CD4-positive, CD25-positive, alpha-beta regulatory T cell (primary cell): ENCODE data around the gene CCDC146. TPM values are rescaled to one million over a fixed set of nuclear protein-coding genes. Genes with fewer than 3 reads are reported as not detected.

Source experiments
- ATAC-seq, 2 donors: fragments of 150-1000 bp; cut with Tn5 transposase; one replicate each; pipeline ENCODE4 v1.10.0; 2021; ENCODE audit warnings: low read depth in 2 of 2, moderate number of reproducible peaks in 2 of 2, moderate library complexity in 1 of 2
- DNase-seq, 3 donors: peaks; one replicate each; pipeline versions ENCODE4 v3.0.0 to v3.0.0-alpha.2; 2012 to 2022; ENCODE audit warnings: mixed read lengths in 1 of 3
- H3K27ac ChIP-seq: one replicate; pipeline ENCODE4 v1.7.0; 2013; ENCODE audit warnings: mild to moderate bottlenecking, low read length; ENCODE audit not compliant: insufficient read depth, poor library complexity, severe bottlenecking
- H3K27me3 ChIP-seq: one replicate; pipeline ENCODE4 v1.7.0; 2013; ENCODE audit warnings: low read length; ENCODE audit not compliant: control insufficient read depth, insufficient read depth
- H3K36me3 ChIP-seq: one replicate; pipeline ENCODE4 v1.7.0; 2013; ENCODE audit warnings: mild to moderate bottlenecking, low read length, moderate library complexity; ENCODE audit not compliant: control insufficient read depth, insufficient read depth
- H3K4me1 ChIP-seq: 2 replicates; pipeline ENCODE4 v1.7.0; 2013; ENCODE audit warnings: mild to moderate bottlenecking, low read length; ENCODE audit not compliant: insufficient read depth, control insufficient read depth, poor library complexity, severe bottlenecking
- H3K4me3 ChIP-seq: one replicate; pipeline ENCODE4 v1.7.0; 2013; ENCODE audit warnings: low read depth, mild to moderate bottlenecking, low read length, moderate library complexity
- H3K9me3 ChIP-seq, 2 experiments: 1 replicate in 1 of 2; 2 replicates in 1 of 2; pipeline ENCODE4 v1.7.0; 2013; ENCODE audit warnings: low read length in 2 of 2, mild to moderate bottlenecking in 1 of 2, moderate library complexity in 1 of 2; ENCODE audit not compliant: control insufficient read depth in 2 of 2
- H3K27ac Mint-ChIP-seq, 3 donors: one replicate each; pipeline ENCODE4 v1.8.0; 2020 to 2022; ENCODE audit warnings: mild to moderate bottlenecking in 3 of 3, mixed read lengths in 3 of 3, moderate library complexity in 2 of 3
- H3K27me3 Mint-ChIP-seq: one replicate; pipeline ENCODE4 v1.8.0; 2022; ENCODE audit warnings: mild to moderate bottlenecking, mixed read lengths
- H3K36me3 Mint-ChIP-seq: one replicate; pipeline ENCODE4 v1.8.0; 2020; ENCODE audit warnings: mixed read lengths
- H3K4me1 Mint-ChIP-seq, 4 donors: one replicate each; pipeline ENCODE4 v1.8.0; 2020 to 2022; ENCODE audit warnings: mixed read lengths in 4 of 4, mild to moderate bottlenecking in 1 of 4
- H3K4me3 Mint-ChIP-seq, 4 donors: one replicate each; pipeline ENCODE4 v1.8.0; 2020 to 2022; ENCODE audit warnings: mild to moderate bottlenecking in 4 of 4, mixed read lengths in 4 of 4, moderate library complexity in 3 of 4
- H3K9me3 Mint-ChIP-seq, 7 donors: one replicate each; pipeline ENCODE4 v1.8.0; 2020 to 2022; ENCODE audit warnings: mixed read lengths in 7 of 7, mild to moderate bottlenecking in 3 of 7, moderate library complexity in 2 of 7
- polyA plus RNA-seq, 4 donors: library from polyadenylated mRNA; unstranded; fragments of 300-500 nt; fragmentation: Illumina TruSeq; gene quantifications; one replicate each; pipeline ENCODE4 v1.2.3, GENCODE V29; 2021
- total RNA-seq: library from RNA; stranded (reverse); gene quantifications from one replicate; pipeline ENCODE4 v1.2.3, GENCODE V29; 2022

The CCDC146 gene
- total and polyA plus RNA-seq, 5 donors from 2014 or later, result 1.4 to 20.1 (median 2.9) TPM

- no peaks in the 10 kb centered on the region for H3K4me1 ChIP-seq
- H3K4me3 ChIP-seq, result no peak overlapping the region
- no peak overlapping the region for H3K27ac ChIP-seq
- no peak overlapping the region for H3K4me3 Mint-ChIP-seq
- ATAC-seq (no peak), DNase-seq (no peak)
- H3K4me1 Mint-ChIP-seq, result peaks cover 0 to 2% (median 0%) of the 10 kb centered on the region in 4 donors
- no peaks in the 10 kb centered on the region for H3K27me3 ChIP-seq
- H3K36me3 ChIP-seq, result no peaks in the 10 kb centered on the region
- H3K9me3 Mint-ChIP-seq, result peaks cover 0 to 5% (median 0%) of the 10 kb centered on the region in 7 donors
- no peaks in the 10 kb centered on the region for H3K9me3 ChIP-seq
- peaks cover 42% of the 10 kb centered on the region for H3K36me3 Mint-ChIP-seq
- H3K27ac Mint-ChIP-seq, result no peak overlapping the region
- H3K27me3 Mint-ChIP-seq, result no peaks in the 10 kb centered on the region
Measured at GRCh38 chr7:77320137-77320536, 197.7 kb downstream of the CCDC146 start.

GRCh38 chr7:77320714-77321113 lies 198.3 kb downstream of the CCDC146 start:
- no peaks in the 10 kb centered on the region for H3K9me3 ChIP-seq
- no peaks in the 10 kb centered on the region for H3K36me3 ChIP-seq
- Mint-ChIP-seq H3K4me3 (no peak overlapping the region), H3K4me1 (peaks cover 0 to 2% (median 0%) of the 10 kb centered on the region in 4 donors), H3K27me3 (no peaks in the 10 kb centered on the region), H3K36me3 (peaks cover 39% of the 10 kb centered on the region), H3K9me3 (peaks cover 0 to 5% (median 0%) of the 10 kb centered on the region in 7 donors), H3K27ac (peak overlapping the region in 1 of 3 donors; percentile 64)
- ATAC-seq (no peak), DNase-seq (no peak)
- H3K4me1 ChIP-seq, result no peaks in the 10 kb centered on the region
- no peaks in the 10 kb centered on the region for H3K27me3 ChIP-seq
- no peak overlapping the region for H3K4me3 ChIP-seq
- no peak overlapping the region for H3K27ac ChIP-seq

GRCh38 chr7:77321300-77321699 lies 198.9 kb downstream of the CCDC146 start:
- Histone ChIP-seq H3K27ac (no peak overlapping the region), H3K4me1 (no peaks in the 10 kb centered on the region), H3K4me3 (no peak overlapping the region), H3K9me3 (no peaks in the 10 kb centered on the region), H3K27me3 (no peaks in the 10 kb centered on the region), H3K36me3 (no peaks in the 10 kb centered on the region)
- ATAC-seq (no peak), DNase-seq (no peak)
- Mint-ChIP-seq H3K27ac (peak overlapping the region in 2 of 3 donors; percentile 53 to 64), H3K4me3 (no peak overlapping the region), H3K27me3 (no peaks in the 10 kb centered on the region), H3K9me3 (peaks cover 0 to 5% (median 0%) of the 10 kb centered on the region in 7 donors), H3K36me3 (peaks cover 35% of the 10 kb centered on the region), H3K4me1 (peaks cover 0 to 2% (median 0%) of the 10 kb centered on the region in 4 donors)

- Histone ChIP-seq H3K4me1 (peaks cover 15% of the 10 kb centered on the region), H3K9me3 (no peaks in the 10 kb centered on the region), H3K36me3 (no peaks in the 10 kb centered on the region), H3K27me3 (no peaks in the 10 kb centered on the region), H3K27ac (no peak overlapping the region), H3K4me3 (no peak overlapping the region)
- no peaks in the 10 kb centered on the region for H3K9me3 Mint-ChIP-seq
- H3K4me3 Mint-ChIP-seq, result no peak overlapping the region
- H3K27ac Mint-ChIP-seq, result no peak overlapping the region
- ATAC-seq, result no peak
- peaks cover 14 to 34% (median 23%) of the 10 kb centered on the region in 4 donors for H3K4me1 Mint-ChIP-seq
- H3K36me3 Mint-ChIP-seq, result peaks cover 8% of the 10 kb centered on the region
- DNase-seq, result no peak
- H3K27me3 Mint-ChIP-seq, result no peaks in the 10 kb centered on the region
Measured at GRCh38 chr7:77326131-77326530, 203.7 kb downstream of the CCDC146 start.

GRCh38 chr7:77327067-77327931 lies 204.9 kb downstream of the CCDC146 start:
- no peaks in the 10 kb centered on the region for H3K27me3 Mint-ChIP-seq
- no peak overlapping the region for H3K27ac Mint-ChIP-seq
- H3K4me3 ChIP-seq, result no peak overlapping the region
- no peaks in the 10 kb centered on the region for H3K36me3 ChIP-seq
- no peaks in the 10 kb centered on the region for H3K9me3 ChIP-seq
- peaks cover 15% of the 10 kb centered on the region for H3K4me1 ChIP-seq
- no peak for DNase-seq
- no peak overlapping the region for H3K27ac ChIP-seq
- no peak overlapping the region for H3K4me3 Mint-ChIP-seq
- no peaks in the 10 kb centered on the region for H3K9me3 Mint-ChIP-seq
- H3K36me3 Mint-ChIP-seq, result peaks cover 4% of the 10 kb centered on the region
- peak in 1 of 2 donors; percentile 15 for ATAC-seq
- peaks cover 17 to 42% (median 28%) of the 10 kb centered on the region in 4 donors for H3K4me1 Mint-ChIP-seq
- no peaks in the 10 kb centered on the region for H3K27me3 ChIP-seq

GRCh38 chr7:77327932-77328628 lies 205.7 kb downstream of the CCDC146 start:
- ATAC-seq (peak; percentile 31 to 52), DNase-seq (peak in 2 of 3 donors; percentile 5 to 40)
- Histone ChIP-seq H3K4me1 (peaks cover 15% of the 10 kb centered on the region), H3K36me3 (no peaks in the 10 kb centered on the region), H3K4me3 (no peak overlapping the region), H3K27ac (no peak overlapping the region), H3K9me3 (no peaks in the 10 kb centered on the region), H3K27me3 (no peaks in the 10 kb centered on the region)
- Mint-ChIP-seq H3K4me1 (peaks cover 17 to 42% (median 28%) of the 10 kb centered on the region in 4 donors), H3K36me3 (peaks cover 2% of the 10 kb centered on the region), H3K27ac (peak overlapping the region in 1 of 3 donors; percentile 51), H3K27me3 (no peaks in the 10 kb centered on the region), H3K4me3 (peak overlapping the region in 2 of 4 donors; percentile 20 to 61), H3K9me3 (no peaks in the 10 kb centered on the region)

- peaks cover 17 to 42% (median 28%) of the 10 kb centered on the region in 4 donors for H3K4me1 Mint-ChIP-seq
Measured at GRCh38 chr7:77328669-77329068, 206.3 kb downstream of the CCDC146 start.

More at GRCh38 chr7:77328669-77329068, 206.3 kb downstream of the CCDC146 start:
- Histone ChIP-seq H3K27ac (no peak overlapping the region), H3K27me3 (no peaks in the 10 kb centered on the region), H3K4me1 (peaks cover 15% of the 10 kb centered on the region), H3K4me3 (no peak overlapping the region), H3K9me3 (no peaks in the 10 kb centered on the region), H3K36me3 (no peaks in the 10 kb centered on the region)
- Mint-ChIP-seq H3K36me3 (peaks cover 2% of the 10 kb centered on the region), H3K4me3 (no peak overlapping the region), H3K9me3 (no peaks in the 10 kb centered on the region), H3K27me3 (no peaks in the 10 kb centered on the region), H3K27ac (peak overlapping the region in 1 of 3 donors; percentile 62)
- DNase-seq (no peak), ATAC-seq (no peak)
